Mucosa of stomach (tissue), 1 donor: ENCODE measurements around the gene TMEM247.

Source experiments
- H3K27me3 ChIP-seq: one replicate; pipeline ENCODE4 v1.7.0; 2013; ENCODE audit warnings: mild to moderate bottlenecking, low read length; ENCODE audit not compliant: control insufficient read depth, insufficient read depth
- H3K36me3 ChIP-seq: one replicate; pipeline ENCODE4 v1.7.0; 2013; ENCODE audit warnings: low read length; ENCODE audit not compliant: control insufficient read depth, insufficient read depth
- H3K4me1 ChIP-seq: one replicate; pipeline ENCODE4 v1.7.0; 2013; ENCODE audit warnings: mild to moderate bottlenecking, low read length; ENCODE audit not compliant: control insufficient read depth, insufficient read depth
- H3K4me3 ChIP-seq: one replicate; pipeline ENCODE4 v1.7.0; 2013; ENCODE audit warnings: low read length
- H3K9ac ChIP-seq: one replicate; pipeline ENCODE4 v1.7.0; 2013; ENCODE audit warnings: mild to moderate bottlenecking, low read length, moderate library complexity
- H3K9me3 ChIP-seq: one replicate; pipeline ENCODE4 v1.7.0; 2013; ENCODE audit warnings: mild to moderate bottlenecking, low read length, moderate library complexity; ENCODE audit not compliant: control insufficient read depth
- donor health status: Pancreatic carcinoma.

TMEM247 gene

DNA sequence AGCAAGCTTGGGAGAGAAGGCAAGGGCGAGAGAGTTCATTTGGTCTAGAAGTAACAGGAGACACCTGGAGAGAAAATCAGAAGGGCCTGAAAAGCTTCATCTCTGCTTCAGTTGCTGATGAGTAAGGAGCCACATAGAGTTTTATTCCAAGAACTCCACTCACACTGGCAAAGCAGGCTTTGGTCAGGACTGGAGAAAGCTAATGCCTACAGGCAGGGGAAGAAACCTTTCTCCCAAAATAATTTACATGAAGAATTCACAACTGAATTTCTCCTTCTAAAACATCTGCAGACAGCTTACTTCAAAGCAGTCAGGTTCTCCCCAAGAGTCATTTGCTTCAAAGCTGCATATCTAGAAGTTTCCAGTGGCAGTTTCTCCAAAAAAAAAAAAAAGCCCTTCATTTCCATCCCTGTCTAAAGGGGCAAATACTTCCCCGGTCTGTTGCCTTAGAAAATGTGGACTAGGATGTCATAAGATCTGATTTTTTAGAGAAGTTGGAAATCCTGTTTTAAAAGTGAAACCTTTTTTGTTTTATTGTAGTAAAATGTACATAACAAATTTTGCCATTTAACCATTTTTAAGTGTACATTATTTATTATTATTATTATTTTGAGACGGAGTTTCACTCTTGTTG lies 46.3 kb downstream of the TMEM247 start:
- Histone ChIP-seq H3K27me3 (no peaks in the 10 kb centered on the region), H3K4me3 (no peak overlapping the region), H3K36me3 (no peaks in the 10 kb centered on the region), H3K4me1 (no peaks in the 10 kb centered on the region), H3K9me3 (no peaks in the 10 kb centered on the region), H3K9ac (no peak overlapping the region)

- H3K9me3 ChIP-seq: no peaks in the 10 kb centered on the region
- no peak overlapping the region for H3K4me3 ChIP-seq
- no peaks in the 10 kb centered on the region for H3K27me3 ChIP-seq
- H3K9ac ChIP-seq: no peak overlapping the region
- H3K36me3 ChIP-seq: no peaks in the 10 kb centered on the region
- H3K4me1 ChIP-seq: no peaks in the 10 kb centered on the region
Observed at GRCh38 chr2:46528880-46529279, 49.5 kb downstream of the TMEM247 start.

DNA sequence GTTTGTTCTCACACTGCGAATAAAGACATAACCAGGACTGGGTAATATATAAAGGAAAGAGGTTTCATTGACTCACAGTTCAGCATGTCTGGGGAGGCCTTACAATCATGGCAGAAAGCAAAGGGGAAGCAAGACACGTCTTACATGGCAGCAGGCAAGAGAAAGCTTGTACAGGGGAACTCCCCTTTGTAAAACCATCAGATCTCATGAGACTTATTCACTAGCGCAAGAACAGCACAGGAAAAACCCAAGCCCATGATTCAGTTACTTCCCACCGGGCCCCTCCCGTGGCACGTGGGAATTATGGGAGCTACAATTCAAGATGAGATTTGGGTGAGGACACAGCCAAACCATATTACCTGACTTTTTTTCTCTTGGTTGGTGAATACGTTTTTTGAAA lies 51.3 kb downstream of the TMEM247 start:
- no peaks in the 10 kb centered on the region for H3K27me3 ChIP-seq
- no peak overlapping the region for H3K4me3 ChIP-seq
- no peaks in the 10 kb centered on the region for H3K36me3 ChIP-seq
- no peaks in the 10 kb centered on the region for H3K9me3 ChIP-seq
- H3K4me1 ChIP-seq: no peaks in the 10 kb centered on the region
- H3K9ac ChIP-seq: no peak overlapping the region

GRCh38 chr2:46531863-46532262 lies 52.5 kb downstream of the TMEM247 start:
- H3K9me3 ChIP-seq: no peaks in the 10 kb centered on the region
- H3K4me1 ChIP-seq: no peaks in the 10 kb centered on the region
- H3K4me3 ChIP-seq: no peak overlapping the region
- no peak overlapping the region for H3K9ac ChIP-seq
- H3K36me3 ChIP-seq: no peaks in the 10 kb centered on the region
- no peaks in the 10 kb centered on the region for H3K27me3 ChIP-seq
